IMR-90 (cell line): ENCODE results near the gene TCF7. TPM values are rescaled to one million over a fixed set of nuclear protein-coding genes. Genes with fewer than 3 reads are reported as not detected.

Experiments used
- ATAC-seq: fragments of 200-7000 bp; cut with Tn5 transposase; 2 replicates; pipeline ENCODE4 v1.9.1; 2020; ENCODE audit warnings: low read depth, mild to moderate bottlenecking, moderate library complexity
- BruUV-seq: library from RNA; stranded (reverse); fragments of 400-500 nt; replicated peaks from 2 replicates; lab custom pipeline; 2021; lab: Mats Ljungman, UMichigan
- CTCF ChIA-PET: fragments of 300-600 bp; formaldehyde crosslinking; extraction: SDS; loops from one replicate; lab custom pipeline; 2021; ENCODE audit warnings: antibody characterized with exemption; lab: Yijun Ruan, JAX
- POLR2A ChIA-PET: fragments of 300-600 bp; sonication (Branson Sonifier 250); formaldehyde crosslinking; loops from one replicate; lab custom pipeline; 2022; ENCODE audit warnings: antibody characterized with exemption; ENCODE audit not compliant: unreplicated experiment; lab: Charles Lee
- DNase-seq: peaks from one replicate; pipeline ENCODE4 v3.0.0; 2013
- H2AFZ ChIP-seq: replicated peaks from 2 replicates; pipeline ENCODE3; 2013; ENCODE audit warnings: low read length, mild to moderate bottlenecking; ENCODE audit not compliant: poor library complexity
- H2AK5ac ChIP-seq: 2 replicates; pipeline ENCODE4 v1.6.1; 2013; ENCODE audit warnings: low read depth, low read length, inconsistent platforms
- H2AK9ac ChIP-seq: replicated peaks from 2 replicates; pipeline ENCODE3; 2013; ENCODE audit warnings: mild to moderate bottlenecking, low read depth, low read length, moderate library complexity; ENCODE audit not compliant: poor library complexity
- H2BK120ac ChIP-seq: 2 replicates; pipeline ENCODE4 v1.6.1; 2013; ENCODE audit warnings: low read depth, low read length, inconsistent platforms
- H2BK15ac ChIP-seq: 3 replicates; pipeline ENCODE4 v1.6.1; 2013; ENCODE audit warnings: low read depth, low read length, inconsistent platforms
- H2BK20ac ChIP-seq: 2 replicates; pipeline ENCODE4 v1.6.1; 2013; ENCODE audit warnings: low read depth, mild to moderate bottlenecking, inconsistent platforms, low read length, moderate library complexity
- H2BK5ac ChIP-seq: 2 replicates; pipeline ENCODE4 v1.6.1; 2013; ENCODE audit warnings: mild to moderate bottlenecking, low read depth, low read length, inconsistent platforms; ENCODE audit not compliant: poor library complexity, severe bottlenecking
- H3K14ac ChIP-seq: replicated peaks from 2 replicates; pipeline ENCODE4 v1.6.1; 2013; ENCODE audit warnings: low read depth, low read length, inconsistent platforms
- H3K18ac ChIP-seq: 2 replicates; pipeline ENCODE4 v1.6.1; 2013; ENCODE audit warnings: low read depth, low read length, control low read depth
- H3K23ac ChIP-seq: 2 replicates; pipeline ENCODE4 v1.6.1; 2013; ENCODE audit warnings: low read depth, low read length, inconsistent platforms
- H3K27ac ChIP-seq: 2 replicates; pipeline ENCODE4 v1.5.1; 2013; ENCODE audit warnings: mild to moderate bottlenecking, control low read depth, low read length; ENCODE audit not compliant: insufficient read depth
- H3K27me3 ChIP-seq: 2 replicates; pipeline ENCODE4 v1.6.1; 2013; ENCODE audit warnings: low read length; ENCODE audit not compliant: control insufficient read depth, insufficient read depth
- H3K36me3 ChIP-seq: 2 replicates; pipeline ENCODE4 v1.6.1; 2013; ENCODE audit warnings: low read length, mixed read lengths; ENCODE audit not compliant: control insufficient read depth, insufficient read depth
- H3K4ac ChIP-seq: 2 replicates; pipeline ENCODE4 v1.6.1; 2013; ENCODE audit warnings: low read depth, low read length, inconsistent platforms
- H3K4me1 ChIP-seq: 2 replicates; pipeline ENCODE4 v1.6.1; 2013; ENCODE audit warnings: low read length, mixed read lengths; ENCODE audit not compliant: control insufficient read depth, insufficient read depth
- H3K4me2 ChIP-seq: 2 replicates; pipeline ENCODE4 v1.6.1; 2013; ENCODE audit warnings: low read depth, mild to moderate bottlenecking, control low read depth, low read length, moderate library complexity
- H3K4me3 ChIP-seq: 2 replicates; pipeline ENCODE4 v1.5.1; 2013; ENCODE audit warnings: low read depth, mild to moderate bottlenecking, control low read depth, low read length, moderate library complexity; ENCODE audit not compliant: insufficient read depth
- H3K56ac ChIP-seq: 2 replicates; pipeline ENCODE4 v1.6.1; 2013; ENCODE audit warnings: low read length, inconsistent platforms; ENCODE audit not compliant: insufficient read depth; ENCODE audit errors: extremely low read depth
- H3K79me1 ChIP-seq, 2 experiments: 2 replicates each; pipeline ENCODE4 v1.6.1; 2013; ENCODE audit warnings: low read length in 2 of 2, inconsistent platforms in 1 of 2, low read depth in 1 of 2
- H3K9ac ChIP-seq: 2 replicates; pipeline ENCODE4 v1.6.1; 2013; ENCODE audit warnings: low read depth, low read length, control low read depth
- H3K9me1 ChIP-seq: 2 replicates; pipeline ENCODE4 v1.6.1; 2013; ENCODE audit warnings: low read length, inconsistent platforms; ENCODE audit not compliant: insufficient read depth
- H3K9me3 ChIP-seq: 2 replicates; pipeline ENCODE4 v1.6.1; 2013; ENCODE audit warnings: low read length; ENCODE audit not compliant: control insufficient read depth, insufficient read depth
- H4K20me1 ChIP-seq: 2 replicates; pipeline ENCODE4 v1.6.1; 2013; ENCODE audit warnings: low read length, inconsistent platforms; ENCODE audit not compliant: insufficient read depth
- H4K5ac ChIP-seq: 2 replicates; pipeline ENCODE4 v1.6.1; 2013; ENCODE audit warnings: mild to moderate bottlenecking, low read depth, low read length, control low read depth
- H4K8ac ChIP-seq, 2 experiments: 2 replicates each; pipeline ENCODE4 v1.6.1; 2013; ENCODE audit warnings: low read depth in 2 of 2, low read length in 2 of 2, control low read depth in 1 of 2, inconsistent platforms in 1 of 2
- H4K91ac ChIP-seq: 2 replicates; pipeline ENCODE4 v1.6.1; 2013; ENCODE audit warnings: low read depth, low read length, inconsistent platforms; ENCODE audit not compliant: insufficient read depth
- BHLHE40 ChIP-seq: fragments of 150-350 bp; IDR thresholded peaks from 2 replicates; pipeline ENCODE4 v1.6.1; 2016; ENCODE audit warnings: mild to moderate bottlenecking, low read depth, low read length
- CEBPB ChIP-seq: IDR thresholded peaks from 2 replicates; pipeline ENCODE4 v1.6.1; 2012; ENCODE audit warnings: low read depth, low read length, improper control_type of control experiment
- CHD1 ChIP-seq: IDR thresholded peaks from 2 replicates; pipeline ENCODE4 v1.6.1; 2012; ENCODE audit warnings: low read depth, low read length, improper control_type of control experiment
- CTCF ChIP-seq: conservative IDR thresholded peaks from 2 replicates; pipeline ENCODE4 v1.5.1; 2012; ENCODE audit warnings: mild to moderate bottlenecking, low read depth, low read length, improper control_type of control experiment
- ELK1 ChIP-seq: fragments of 150-350 bp; IDR thresholded peaks from 2 replicates; pipeline ENCODE4 v1.6.1; 2016; ENCODE audit warnings: low read depth, mild to moderate bottlenecking, low read length, moderate library complexity, borderline replicate concordance
- FOS ChIP-seq: fragments of 150-350 bp; IDR thresholded peaks from 2 replicates; pipeline ENCODE4 v1.6.1; 2016; ENCODE audit warnings: low read depth, low read length
- MAFK ChIP-seq: IDR thresholded peaks from 2 replicates; pipeline ENCODE4 v1.6.1; 2012; ENCODE audit warnings: low read depth, low read length, improper control_type of control experiment
- MAZ ChIP-seq: IDR thresholded peaks from 2 replicates; pipeline ENCODE4 v1.6.1; 2012; ENCODE audit warnings: low read depth, mild to moderate bottlenecking, low read length, improper control_type of control experiment, moderate library complexity, borderline replicate concordance
- MXI1 ChIP-seq: IDR thresholded peaks from 2 replicates; pipeline ENCODE4 v1.6.1; 2012; ENCODE audit warnings: low read depth, mild to moderate bottlenecking, low read length, moderate library complexity, borderline replicate concordance
- NFE2L2 ChIP-seq: fragments of 150-350 bp; IDR thresholded peaks from 2 replicates; pipeline ENCODE4 v1.6.1; 2016; ENCODE audit warnings: low read depth, mild to moderate bottlenecking, low read length
- POLR2A ChIP-seq: IDR thresholded peaks from 2 replicates; pipeline ENCODE4 v1.6.1; 2012; ENCODE audit warnings: mild to moderate bottlenecking, low read depth, low read length
- RAD21 ChIP-seq: IDR thresholded peaks from 2 replicates; pipeline ENCODE4 v1.6.1; 2012; ENCODE audit warnings: low read length, improper control_type of control experiment
- RCOR1 ChIP-seq: IDR thresholded peaks from 2 replicates; pipeline ENCODE4 v1.6.1; 2012; ENCODE audit warnings: mild to moderate bottlenecking, low read length, improper control_type of control experiment; ENCODE audit not compliant: insufficient replicate concordance
- RFX5 ChIP-seq: IDR thresholded peaks from 2 replicates; pipeline ENCODE4 v1.8.0; 2012; ENCODE audit warnings: low read depth, mild to moderate bottlenecking, low read length, moderate library complexity
- SMC3 ChIP-seq: fragments of 150-350 bp; IDR thresholded peaks from 2 replicates; pipeline ENCODE4 v1.6.1; 2016; ENCODE audit warnings: low read depth, mild to moderate bottlenecking, antibody characterized with exemption, low read length, moderate library complexity
- USF2 ChIP-seq: fragments of 150-350 bp; IDR thresholded peaks from 2 replicates; pipeline ENCODE4 v1.6.1; 2017; ENCODE audit warnings: mild to moderate bottlenecking, antibody characterized with exemption, low read length, low read depth
- WGBS, 2 experiments: methylation state at CpG; one replicate each; pipeline versions ENCODE4 v1.1.5 to v1.1.7; 2013; ENCODE audit warnings: missing lambda C conversion rate in 2 of 2; ENCODE audit not compliant: insufficient read length in 1 of 2; ENCODE audit errors: extremely low coverage in 2 of 2; 5-methylcytosine and 5-hydroxymethylcytosine counted together
- dilution Hi-C: fragments of 300-500 bp; cut with HindIII; formaldehyde crosslinking; loops from one replicate; pipeline ENCODE4 v1.14.3; 2018; ENCODE audit warnings: low sequenced_read_pairs; ENCODE audit not compliant: unreplicated experiment
- in situ Hi-C: fragments of 300-500 bp; cut with MboI; formaldehyde crosslinking; loops from 3 replicates; pipeline ENCODE4 v1.14.3; 2019; ENCODE audit warnings: low sequenced_read_pairs, inconsistent platforms, mixed read lengths
- intact Hi-C: fragments of 100-400 bp; cut with micrococcal nuclease; formaldehyde crosslinking; loops from 2 replicates; pipeline ENCODE4 v1.10.0; 2022
- polyA plus RNA-seq, 3 experiments: library from polyadenylated mRNA; depleted of rRNA; stranded (reverse); fragments of >200 nt; gene quantifications; 2 replicates each; pipeline ENCODE4 v1.2.3, GENCODE V29; 2012; ENCODE audit warnings: low replicate concordance in 1 of 3
- total RNA-seq: library from RNA; depleted of rRNA; stranded (reverse); fragments of >200 nt; gene quantifications from 2 replicates; pipeline ENCODE4 v1.2.3, GENCODE V29; 2012

TCF7 gene
- total and polyA plus RNA-seq, 2 of the 4 experiments (the other 2 are of a cell fraction): 1.3 to 3.4 TPM

GRCh38 chr5:134095293-134095692 is 19.2 kb upstream of the TCF7 start:
- in situ Hi-C loops (no loop called here), intact Hi-C loops (no loop called here), dilution Hi-C loops (no loop called here)
- DNase-seq: no peak
- no peak for ATAC-seq
- no peak overlapping the region for H3K4me2 ChIP-seq
- H2BK15ac ChIP-seq: no peak overlapping the region
- TF ChIP-seq ELK1 (no peak), CHD1 (no peak), POLR2A (no peak), FOS (no peak), CEBPB (no peak), CTCF (no peak), MXI1 (no peak), MAFK (no peak), SMC3 (no peak), RAD21 (no peak), USF2 (no peak), RCOR1 (no peak), BHLHE40 (no peak), MAZ (no peak), NFE2L2 (no peak), RFX5 (no peak)
- H3K4me1 ChIP-seq: no peaks in the 10 kb centered on the region; the same call in 1 of the 2 replicates
- WGBS, 2 experiments: 29% methylated on average over 1 of the region's 3 CpGs; no CpG with 5 or more reads in 1 of the 2 experiments
- no peak overlapping the region for H2AK5ac ChIP-seq
- no peaks in the 10 kb centered on the region for H4K20me1 ChIP-seq
- no peak overlapping the region for H3K14ac ChIP-seq
- H3K56ac ChIP-seq: no peak overlapping the region
- peak overlapping the region; percentile 34 for H2AK9ac ChIP-seq
- no peaks in the 10 kb centered on the region for H3K9me3 ChIP-seq
- H3K27ac ChIP-seq: no peak overlapping the region
- H4K8ac ChIP-seq: no peak overlapping the region
- H3K27me3 ChIP-seq: peaks cover 43% of the 10 kb centered on the region
- no peak overlapping the region for H4K5ac ChIP-seq
- no peak overlapping the region for H3K4me3 ChIP-seq
- H3K18ac ChIP-seq: no peak overlapping the region
- no peaks in the 10 kb centered on the region for H3K79me1 ChIP-seq
- H3K9ac ChIP-seq: no peak overlapping the region
- H2BK120ac ChIP-seq: no peak overlapping the region
- CTCF ChIA-PET: no interaction called here
- no peak overlapping the region for H2BK20ac ChIP-seq
- POLR2A ChIA-PET: no interaction called here
- H2AFZ ChIP-seq: no peak overlapping the region
- H3K23ac ChIP-seq: no peak overlapping the region
- H3K9me1 ChIP-seq: no peaks in the 10 kb centered on the region
- no peaks in the 10 kb centered on the region for H3K36me3 ChIP-seq
- H3K4ac ChIP-seq: no peak overlapping the region
- no TSS peak for BruUV-seq
- no peak overlapping the region for H4K91ac ChIP-seq
- H2BK5ac ChIP-seq: no peak overlapping the region
